Lung (tissue), 12 donors: ENCODE results near the gene IGFN1. TPM values are rescaled to one million over a fixed set of nuclear protein-coding genes. Genes with fewer than 3 reads are reported as not detected.

Experiments
- ATAC-seq: fragments of 200-7000 bp; cut with Tn5 transposase; one replicate; pipeline ENCODE4 v1.9.1; 2020; ENCODE audit warnings: moderate number of reproducible peaks; ENCODE audit not compliant: insufficient read depth, low FRiP score
- DNase-seq, 3 donors: peaks; one replicate each; pipeline ENCODE4 v3.0.0-alpha.2; 2013 to 2017
- H3K27ac ChIP-seq, 2 donors: one replicate each; pipeline ENCODE4 v1.5.1; 2013; ENCODE audit warnings: mild to moderate bottlenecking in 2 of 2, moderate library complexity in 2 of 2, control low read depth in 1 of 2, inconsistent platforms in 1 of 2, low read depth in 1 of 2, low read length in 1 of 2
- H3K27me3 ChIP-seq, 3 donors: one replicate each; pipeline ENCODE4 v1.5.1; 2013; ENCODE audit warnings: low read length in 2 of 3; ENCODE audit not compliant: control insufficient read depth in 3 of 3, insufficient read depth in 3 of 3
- H3K36me3 ChIP-seq, 4 donors: one replicate each; pipeline ENCODE4 v1.5.1; 2013; ENCODE audit warnings: low read length in 4 of 4, mild to moderate bottlenecking in 1 of 4, moderate library complexity in 1 of 4; ENCODE audit not compliant: control insufficient read depth in 4 of 4, insufficient read depth in 4 of 4
- H3K4me1 ChIP-seq, 5 donors: one replicate each; pipeline ENCODE4 v1.5.1; 2013; ENCODE audit warnings: low read length in 5 of 5, mild to moderate bottlenecking in 2 of 5, moderate library complexity in 1 of 5; ENCODE audit not compliant: control insufficient read depth in 5 of 5, insufficient read depth in 5 of 5
- H3K4me3 ChIP-seq: one replicate; pipeline ENCODE4 v1.5.1; 2013; ENCODE audit warnings: mild to moderate bottlenecking, control low read depth, moderate library complexity
- H3K9ac ChIP-seq, 2 donors: one replicate each; pipeline ENCODE4 v1.5.1; 2013; ENCODE audit warnings: low read length in 2 of 2, control low read depth in 1 of 2; ENCODE audit not compliant: insufficient read depth in 1 of 2
- H3K9me3 ChIP-seq, 4 donors: one replicate each; pipeline ENCODE4 v1.5.1; 2013; ENCODE audit warnings: low read length in 3 of 4, mild to moderate bottlenecking in 1 of 4, moderate library complexity in 1 of 4; ENCODE audit not compliant: control insufficient read depth in 4 of 4, insufficient read depth in 3 of 4
- WGBS, 2 donors: extraction: QIAGEN DNeasy Blood & Tissue Kit; methylation state at CpG; one replicate each; pipeline ENCODE4 v1.1.7; 2013; 5-methylcytosine and 5-hydroxymethylcytosine counted together
- polyA plus RNA-seq, 2 donors: library from polyadenylated mRNA; stranded (reverse); fragments of 200-250 nt; gene quantifications; one replicate each; pipeline ENCODE4 v1.2.1, GENCODE V29; 2013
- total RNA-seq, 2 donors: library from RNA; depleted of rRNA in 1 of 2; stranded (reverse); fragments of >200 nt in 1 of 2; gene quantifications; one replicate each; pipeline ENCODE4 v1.2.1, GENCODE V29; 2014 to 2021
- TF ChIP-seq, protein P1 (sequence below): IDR thresholded peaks from 2 replicates; pipeline ENCODE4 v1.5.1; 2012; ENCODE audit warnings: mild to moderate bottlenecking; ENCODE audit errors: control extremely low read depth, extremely low read depth
- donor health status: control.
- donor health status: control.
- donor health status: Bipolar disorder and iron deficiency.
- donor health status: healthy.
- donor health status: DM: yes; HTN: yes; CAD: no.

The IGFN1 gene
- total and polyA plus RNA-seq, 4 donors = 0.25 to 3.6 (median 1.5) TPM

GRCh38 chr1:201190005-201190404 lies 619 bp upstream of the IGFN1 start:
- no peaks in the 10 kb centered on the region for H3K36me3 ChIP-seq
- no peak overlapping the region for H3K4me3 ChIP-seq
- ATAC-seq = no peak
- peaks cover 0 to 5% (median 0%) of the 10 kb centered on the region in 3 donors for H3K27me3 ChIP-seq
- no peak for DNase-seq
- H3K4me1 ChIP-seq = peaks cover 0 to 21% (median 10%) of the 10 kb centered on the region in 5 donors
- no peak overlapping the region for H3K27ac ChIP-seq
- H3K9me3 ChIP-seq = no peaks in the 10 kb centered on the region
- TF ChIP-seq, protein P1, sequence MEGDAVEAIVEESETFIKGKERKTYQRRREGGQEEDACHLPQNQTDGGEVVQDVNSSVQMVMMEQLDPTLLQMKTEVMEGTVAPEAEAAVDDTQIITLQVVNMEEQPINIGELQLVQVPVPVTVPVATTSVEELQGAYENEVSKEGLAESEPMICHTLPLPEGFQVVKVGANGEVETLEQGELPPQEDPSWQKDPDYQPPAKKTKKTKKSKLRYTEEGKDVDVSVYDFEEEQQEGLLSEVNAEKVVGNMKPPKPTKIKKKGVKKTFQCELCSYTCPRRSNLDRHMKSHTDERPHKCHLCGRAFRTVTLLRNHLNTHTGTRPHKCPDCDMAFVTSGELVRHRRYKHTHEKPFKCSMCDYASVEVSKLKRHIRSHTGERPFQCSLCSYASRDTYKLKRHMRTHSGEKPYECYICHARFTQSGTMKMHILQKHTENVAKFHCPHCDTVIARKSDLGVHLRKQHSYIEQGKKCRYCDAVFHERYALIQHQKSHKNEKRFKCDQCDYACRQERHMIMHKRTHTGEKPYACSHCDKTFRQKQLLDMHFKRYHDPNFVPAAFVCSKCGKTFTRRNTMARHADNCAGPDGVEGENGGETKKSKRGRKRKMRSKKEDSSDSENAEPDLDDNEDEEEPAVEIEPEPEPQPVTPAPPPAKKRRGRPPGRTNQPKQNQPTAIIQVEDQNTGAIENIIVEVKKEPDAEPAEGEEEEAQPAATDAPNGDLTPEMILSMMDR = no peak
- H3K9ac ChIP-seq = no peak overlapping the region
- WGBS, 2 donors = 84% methylated on average over 6 of the region's 6 CpGs

GRCh38 chr1:201191653-201192260 lies 1.1 kb downstream of the IGFN1 start:
- 70 to 83% methylated on average over 18 of the region's 18 CpGs for WGBS, 2 donors
- ATAC-seq (no peak), DNase-seq (no peak)
- Histone ChIP-seq H3K36me3 (no peaks in the 10 kb centered on the region), H3K27ac (no peak overlapping the region), H3K9ac (no peak overlapping the region), H3K4me1 (peaks cover 0 to 6% (median 0%) of the 10 kb centered on the region in 5 donors), H3K27me3 (peaks cover 0 to 5% (median 0%) of the 10 kb centered on the region in 3 donors), H3K9me3 (no peaks in the 10 kb centered on the region), H3K4me3 (no peak overlapping the region)
- TF ChIP-seq, protein P1 = no peak

GRCh38 chr1:201192261-201192788 lies 1.7 kb downstream of the IGFN1 start:
- no peaks in the 10 kb centered on the region for H3K36me3 ChIP-seq
- H3K27ac ChIP-seq = no peak overlapping the region
- no peak overlapping the region for H3K4me3 ChIP-seq
- H3K4me1 ChIP-seq = peaks cover 0 to 6% (median 0%) of the 10 kb centered on the region in 5 donors
- peak in 2 of 3 donors; percentile 31 to 47 for DNase-seq
- H3K9ac ChIP-seq = no peak overlapping the region
- H3K9me3 ChIP-seq = no peaks in the 10 kb centered on the region
- TF ChIP-seq, protein P1 = no peak
- WGBS, 2 donors = 87 to 92% methylated on average over 3 of the region's 3 CpGs
- ATAC-seq = no peak
- peaks cover 0 to 5% (median 0%) of the 10 kb centered on the region in 3 donors for H3K27me3 ChIP-seq
